PC-3 (cell line): ENCODE measurements around the gene TRIM40.

ENCODE experiments used
- EZH2 ChIP-seq: fragments of 300-600 bp; sonication (generic); IDR thresholded peaks from one replicate; pipeline ENCODE4 v1.6.1; 2017; ENCODE audit warnings: antibody characterized with exemption, mild to moderate bottlenecking, low read length; ENCODE audit not compliant: unreplicated experiment
- EZH2phosphoT487 ChIP-seq: fragments of 300-600 bp; sonication (generic); IDR thresholded peaks from 2 replicates; pipeline ENCODE4 v1.6.1; 2018; ENCODE audit warnings: mild to moderate bottlenecking, antibody characterized with exemption, low read length, borderline replicate concordance
- TF ChIP-seq, protein P1 (sequence below): fragments of 300-600 bp; sonication (generic); conservative IDR thresholded peaks from 2 replicates; pipeline ENCODE4 v1.5.1; 2017; ENCODE audit warnings: antibody characterized with exemption, low read depth, mild to moderate bottlenecking, low read length

DNA sequence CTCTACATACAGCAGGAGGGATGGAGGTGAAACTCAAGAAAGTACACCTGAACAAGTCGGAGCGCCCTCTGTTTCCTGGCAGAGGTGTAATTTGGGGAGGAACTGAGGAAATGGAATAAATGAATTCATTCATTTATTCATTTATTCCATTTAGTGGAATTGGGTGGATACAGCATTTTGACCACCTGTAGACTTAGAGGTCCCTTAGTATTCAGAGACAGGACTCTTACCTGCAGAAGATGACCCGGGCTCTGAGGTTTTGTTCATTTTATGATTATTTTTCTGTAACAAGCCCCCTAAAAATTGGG lies 32.1 kb upstream of the TRIM40 start:
- no peak for TF ChIP-seq EZH2phosphoT487
- TF ChIP-seq, protein P1, sequence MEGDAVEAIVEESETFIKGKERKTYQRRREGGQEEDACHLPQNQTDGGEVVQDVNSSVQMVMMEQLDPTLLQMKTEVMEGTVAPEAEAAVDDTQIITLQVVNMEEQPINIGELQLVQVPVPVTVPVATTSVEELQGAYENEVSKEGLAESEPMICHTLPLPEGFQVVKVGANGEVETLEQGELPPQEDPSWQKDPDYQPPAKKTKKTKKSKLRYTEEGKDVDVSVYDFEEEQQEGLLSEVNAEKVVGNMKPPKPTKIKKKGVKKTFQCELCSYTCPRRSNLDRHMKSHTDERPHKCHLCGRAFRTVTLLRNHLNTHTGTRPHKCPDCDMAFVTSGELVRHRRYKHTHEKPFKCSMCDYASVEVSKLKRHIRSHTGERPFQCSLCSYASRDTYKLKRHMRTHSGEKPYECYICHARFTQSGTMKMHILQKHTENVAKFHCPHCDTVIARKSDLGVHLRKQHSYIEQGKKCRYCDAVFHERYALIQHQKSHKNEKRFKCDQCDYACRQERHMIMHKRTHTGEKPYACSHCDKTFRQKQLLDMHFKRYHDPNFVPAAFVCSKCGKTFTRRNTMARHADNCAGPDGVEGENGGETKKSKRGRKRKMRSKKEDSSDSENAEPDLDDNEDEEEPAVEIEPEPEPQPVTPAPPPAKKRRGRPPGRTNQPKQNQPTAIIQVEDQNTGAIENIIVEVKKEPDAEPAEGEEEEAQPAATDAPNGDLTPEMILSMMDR: no peak
- TF ChIP-seq EZH2: no peak
